Measurements from ENCODE around the gene RAP1GAP2.

The RAP1GAP2 gene

DNA sequence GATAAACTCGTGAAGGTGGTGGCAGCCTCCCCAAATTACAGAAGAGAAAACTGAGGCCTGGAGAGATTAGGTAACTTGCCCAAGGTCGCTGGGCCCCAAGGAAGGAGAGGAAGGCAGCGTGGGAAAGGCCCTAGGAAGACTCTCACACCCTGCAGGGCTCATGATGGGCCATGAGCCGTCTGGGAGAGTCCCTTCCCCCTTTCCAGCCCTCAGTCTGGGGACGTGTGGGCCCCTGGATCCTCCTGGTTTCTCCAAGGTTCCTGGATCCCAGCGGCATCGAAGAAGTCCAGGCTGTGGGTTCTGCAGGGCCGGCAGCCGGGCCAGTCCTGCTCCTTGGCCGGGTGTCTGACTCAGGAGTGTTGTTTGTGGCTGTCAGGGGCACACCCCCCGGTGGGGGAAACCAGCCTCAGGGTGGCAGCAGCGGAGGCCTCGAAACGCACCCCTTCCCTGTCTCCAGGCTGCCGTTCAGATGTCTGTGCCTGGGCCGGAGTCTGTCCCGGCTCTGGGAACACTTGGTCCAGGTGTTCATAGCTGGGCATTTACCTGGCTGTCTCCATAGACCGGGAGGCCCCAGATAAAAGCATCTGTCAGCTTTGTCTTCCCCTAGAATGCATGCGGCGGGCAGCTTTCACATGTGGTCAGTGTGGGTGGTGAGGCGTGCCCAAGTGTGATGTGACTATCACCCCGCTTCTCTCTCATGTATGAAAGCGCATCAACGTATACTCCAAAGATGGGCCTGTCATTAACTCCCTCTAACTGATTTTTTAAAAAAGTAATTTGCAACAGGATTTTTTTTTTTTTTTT lies 3.7 kb upstream of the RAP1GAP2 start:
- Histone ChIP-seq H3K4me1 (ENCODE audit: control insufficient read depth, insufficient read depth, low read length) (no peaks in the 10 kb centered on the region), H3K27ac (ENCODE audit: extremely low read depth, low read depth, low read length) (no peak overlapping the region), H3K36me3 (ENCODE audit: control insufficient read depth in 2 of 2, insufficient read depth in 1 of 2, low read length in 2 of 2) (no peaks in the 10 kb centered on the region), H3K4me3 (ENCODE audit: low read depth, low read length) (no peak overlapping the region), H3K9me3 (ENCODE audit: control insufficient read depth, insufficient read depth, low read depth, low read length) (no peaks in the 10 kb centered on the region)
- POLR2A ChIA-PET, result interaction anchor here (0.5 kb wide), 1 partner anchor 123 kb away, joined by 3 read pairs; no protein-coding TSS in a partner anchor
- TF ChIP-seq, protein P1, sequence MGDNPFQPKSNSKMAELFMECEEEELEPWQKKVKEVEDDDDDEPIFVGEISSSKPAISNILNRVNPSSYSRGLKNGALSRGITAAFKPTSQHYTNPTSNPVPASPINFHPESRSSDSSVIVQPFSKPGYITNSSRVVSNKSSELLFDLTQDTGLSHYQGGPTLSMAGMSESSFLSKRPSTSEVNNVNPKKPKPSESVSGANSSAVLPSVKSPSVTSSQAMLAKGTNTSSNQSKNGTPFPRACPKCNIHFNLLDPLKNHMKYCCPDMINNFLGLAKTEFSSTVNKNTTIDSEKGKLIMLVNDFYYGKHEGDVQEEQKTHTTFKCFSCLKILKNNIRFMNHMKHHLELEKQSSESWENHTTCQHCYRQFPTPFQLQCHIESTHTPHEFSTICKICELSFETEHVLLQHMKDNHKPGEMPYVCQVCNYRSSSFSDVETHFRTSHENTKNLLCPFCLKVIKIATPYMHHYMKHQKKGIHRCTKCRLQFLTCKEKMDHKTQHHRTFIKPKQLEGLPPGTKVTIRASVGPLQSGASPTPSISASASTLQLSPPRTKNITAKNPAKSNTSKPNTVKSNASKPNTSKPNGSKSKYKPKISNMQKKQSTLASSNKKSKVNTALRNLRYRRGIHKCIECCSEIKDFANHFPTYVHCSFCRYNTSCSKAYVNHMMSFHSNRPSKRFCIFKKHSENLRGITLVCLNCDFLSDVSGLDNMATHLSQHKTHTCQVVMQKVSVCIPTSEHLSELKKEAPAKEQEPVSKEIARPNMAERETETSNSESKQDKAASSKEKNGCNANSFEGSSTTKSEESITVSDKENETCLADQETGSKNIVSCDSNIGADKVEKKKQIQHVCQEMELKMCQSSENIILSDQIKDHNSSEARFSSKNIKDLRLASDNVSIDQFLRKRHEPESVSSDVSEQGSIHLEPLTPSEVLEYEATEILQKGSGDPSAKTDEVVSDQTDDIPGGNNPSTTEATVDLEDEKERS (tag by site-specific recombination; IDR thresholded peaks at IDR 0.05), result no peak
- TF ChIP-seq, protein P2, sequence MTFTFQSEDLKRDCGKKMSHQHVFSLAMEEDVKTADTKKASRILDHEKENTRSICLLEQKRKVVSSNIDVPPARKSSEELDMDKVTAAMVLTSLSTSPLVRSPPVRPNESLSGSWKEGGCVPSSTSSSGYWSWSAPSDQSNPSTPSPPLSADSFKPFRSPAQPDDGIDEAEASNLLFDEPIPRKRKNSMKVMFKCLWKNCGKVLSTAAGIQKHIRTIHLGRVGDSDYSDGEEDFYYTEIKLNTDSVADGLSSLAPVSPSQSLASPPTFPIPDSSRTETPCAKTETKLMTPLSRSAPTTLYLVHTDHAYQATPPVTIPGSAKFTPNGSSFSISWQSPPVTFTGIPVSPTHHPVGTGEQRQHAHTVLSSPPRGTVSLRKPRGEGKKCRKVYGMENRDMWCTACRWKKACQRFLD (tag by site-specific recombination; IDR thresholded peaks at IDR 0.05), result no peak
- TF ChIP-seq GFI1B (tag by site-specific recombination; IDR thresholded peaks at IDR 0.05) (no peak), ZBTB7A (tag by site-specific recombination; IDR thresholded peaks at IDR 0.05; ENCODE audit: low read depth) (no peak), ZNF416 (tag by site-specific recombination; IDR thresholded peaks at IDR 0.05) (no peak), ZSCAN16 (tag by site-specific recombination; IDR thresholded peaks at IDR 0.05) (no peak), ZNF776 (tag by site-specific recombination; IDR thresholded peaks at IDR 0.05; ENCODE audit: borderline replicate concordance) (no peak), ZNF561 (tag by site-specific recombination; IDR thresholded peaks at IDR 0.05; ENCODE audit: borderline replicate concordance) (no peak), KLF9 (tag by site-specific recombination; IDR thresholded peaks at IDR 0.05; ENCODE audit: low read depth) (no peak), ZNF266 (tag by site-specific recombination; IDR thresholded peaks at IDR 0.05; ENCODE audit: low read depth) (no peak), ZNF19 (tag by site-specific recombination; IDR thresholded peaks at IDR 0.05; ENCODE audit: low read depth) (no peak), ZXDB (tag by site-specific recombination; IDR thresholded peaks at IDR 0.05) (no peak), IKZF3 (tag by site-specific recombination; IDR thresholded peaks at IDR 0.05) (no peak)
- CTCF ChIA-PET, result interaction anchor here (1.2 to 2.3 kb wide), 2 partner anchors 35 to 221 kb away, joined by 3 to 12 read pairs; no protein-coding TSS in a partner anchor

DNA sequence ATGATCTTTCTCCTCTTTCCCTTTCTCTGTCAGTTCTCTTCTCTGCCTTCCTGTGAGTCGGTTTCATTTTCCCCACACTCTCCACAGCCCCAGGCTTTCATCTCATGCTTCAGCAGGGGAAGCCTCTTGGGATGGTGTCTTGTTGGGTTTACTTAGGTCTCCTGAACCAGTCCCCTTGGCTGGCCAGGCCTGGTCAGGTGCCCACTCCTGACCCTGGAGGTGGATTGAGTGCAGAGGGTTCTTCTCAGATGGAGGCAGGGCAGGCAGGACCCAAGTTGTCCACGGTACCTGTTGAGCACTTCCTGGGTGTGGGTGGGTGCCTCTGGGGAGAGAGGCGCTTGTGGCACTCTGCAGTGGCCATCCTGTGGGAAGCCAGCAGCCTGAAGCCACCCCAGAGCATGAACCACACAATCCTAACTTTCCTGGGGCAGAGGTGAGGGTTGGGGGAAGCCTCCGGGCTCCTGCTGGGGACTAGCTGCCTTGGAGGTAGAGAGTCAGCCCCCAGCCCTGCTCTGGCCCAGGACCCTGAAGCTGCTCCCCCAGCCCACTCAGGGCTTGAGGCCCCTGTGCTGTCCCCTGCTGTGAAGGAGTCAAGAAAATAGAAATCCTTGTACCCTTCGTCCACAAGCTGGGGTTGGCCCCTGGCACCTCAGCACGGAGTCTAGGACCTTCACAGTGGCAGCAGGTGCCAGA lies 2.0 kb upstream of the RAP1GAP2 start:
- ChIA-PET POLR2A (interaction anchor here (0.8 kb wide), 1 partner anchor 8 kb away, joined by 6 read pairs; no protein-coding TSS in a partner anchor), CTCF (interaction anchor here (0.8 kb wide), 1 partner anchor 8 kb away, joined by 5 read pairs; no protein-coding TSS in a partner anchor)
- no peaks in the 10 kb centered on the region for H3K4me1 ChIP-seq (ENCODE audit: control insufficient read depth, insufficient read depth, low read length)
- no peaks in the 10 kb centered on the region for H3K36me3 ChIP-seq (ENCODE audit: control insufficient read depth in 2 of 2, insufficient read depth in 1 of 2, low read length in 2 of 2)
- no peak for TF ChIP-seq ZNF830 (tag by site-specific recombination; IDR thresholded peaks at IDR 0.05; ENCODE audit: low read depth)
- TF ChIP-seq ZNF155 (tag by site-specific recombination; IDR thresholded peaks at IDR 0.05), result no peak
- 0 out of 2 replicates have a peak, but pooled peaks have one; percentile 17 for TF ChIP-seq PRDM1 (tag by site-specific recombination; IDR thresholded peaks at IDR 0.05)
- no peak for TF ChIP-seq ZNF837 (tag by site-specific recombination; IDR thresholded peaks at IDR 0.05)
- peak; percentile 65 for TF ChIP-seq SCRT2 (tag by site-specific recombination; IDR thresholded peaks at IDR 0.05)
- no peak overlapping the region for H3K4me3 ChIP-seq (ENCODE audit: low read depth, low read length)
- no peaks in the 10 kb centered on the region for H3K9me3 ChIP-seq (ENCODE audit: control insufficient read depth, insufficient read depth, low read depth, low read length)
- H3K27ac ChIP-seq (ENCODE audit: extremely low read depth, low read depth, low read length), result no peak overlapping the region
